ENCODE data around the gene LHFPL2. TPM values are rescaled to one million over a fixed set of nuclear protein-coding genes. Genes with fewer than 3 reads are reported as not detected.

Gene LHFPL2
- total and polyA plus RNA-seq, 2 of the 4 experiments (the other 2 are of a cell fraction), result 6.5 to 11.3 TPM

- WGBS, 2 experiments (ENCODE audit: extremely low coverage in 2 of 2, insufficient read length in 1 of 2), result no CpG with 5 or more reads among the region's 1 CpG
- dilution Hi-C loops (cut with HindIII; ENCODE audit: low sequenced_read_pairs, unreplicated experiment), result no loop called here
- TF ChIP-seq MXI1 (IDR thresholded peaks at IDR 0.05; ENCODE audit: borderline replicate concordance, low read depth, low read length) (no peak), CTCF (conservative IDR thresholded peaks at IDR 0.05; ENCODE audit: low read depth, low read length) (no peak), USF2 (IDR thresholded peaks at IDR 0.05; ENCODE audit: low read depth, low read length) (no peak), NFE2L2 (IDR thresholded peaks at IDR 0.05; ENCODE audit: low read depth, low read length) (no peak), RFX5 (IDR thresholded peaks at IDR 0.05; ENCODE audit: low read depth, low read length) (no peak), FOS (IDR thresholded peaks at IDR 0.05; ENCODE audit: low read depth, low read length) (no peak)
These were observed 165.6 kb downstream of the LHFPL2 start for GRCh38 chr5:78482948-78483347.

More at GRCh38 chr5:78482948-78483347, 165.6 kb downstream of the LHFPL2 start:
- H2BK120ac ChIP-seq (ENCODE audit: low read depth, low read length), result no peak overlapping the region
- no peaks in the 10 kb centered on the region for H4K20me1 ChIP-seq (ENCODE audit: insufficient read depth, low read length)
- ATAC-seq (ENCODE audit: low read depth) (no peak), DNase-seq (no peak)
- H3K9me3 ChIP-seq (ENCODE audit: control insufficient read depth, insufficient read depth, low read length), result no peaks in the 10 kb centered on the region
- no TSS peak for BruUV-seq (replicated peaks)
- H3K36me3 ChIP-seq (ENCODE audit: control insufficient read depth, insufficient read depth, low read length), result peaks cover 12% of the 10 kb centered on the region
- peaks cover 2% of the 10 kb centered on the region for H3K4me1 ChIP-seq (ENCODE audit: control insufficient read depth, insufficient read depth, low read length)
- CTCF ChIA-PET, result interaction anchor here (0.6 kb wide), 1 partner anchor 45 kb away, joined by 4 read pairs; no protein-coding TSS in a partner anchor
- in situ Hi-C loops (cut with MboI; ENCODE audit: low sequenced_read_pairs), result no loop called here
- H2AK9ac ChIP-seq (replicated peaks; ENCODE audit: low read depth, low read length, poor library complexity), result no peak overlapping the region
- H3K14ac ChIP-seq (replicated peaks; ENCODE audit: low read depth, low read length), result no peak overlapping the region
- peaks cover 2% of the 10 kb centered on the region for H3K9me1 ChIP-seq (ENCODE audit: insufficient read depth, low read length)
- H4K91ac ChIP-seq (ENCODE audit: insufficient read depth, low read depth, low read length), result no peak overlapping the region
- no peak overlapping the region for H2BK5ac ChIP-seq (ENCODE audit: low read depth, low read length, poor library complexity, severe bottlenecking)
- no peaks in the 10 kb centered on the region for H3K27me3 ChIP-seq (ENCODE audit: control insufficient read depth, insufficient read depth, low read length)
- no peak overlapping the region for H3K56ac ChIP-seq (ENCODE audit: extremely low read depth, insufficient read depth, low read length)
- no peak overlapping the region for H2BK15ac ChIP-seq (ENCODE audit: low read depth, low read length)
- no peak overlapping the region for H3K4me2 ChIP-seq (ENCODE audit: low read depth, low read length)
- H3K4me3 ChIP-seq (ENCODE audit: insufficient read depth, low read depth, low read length), result no peak overlapping the region
- intact Hi-C loops (cut with micrococcal nuclease), result no loop called here
- H3K9ac ChIP-seq (ENCODE audit: low read depth, low read length), result no peak overlapping the region
- H2AK5ac ChIP-seq (ENCODE audit: low read depth, low read length), result no peak overlapping the region
- no peak overlapping the region for H4K5ac ChIP-seq (ENCODE audit: low read depth, low read length)
- POLR2A ChIA-PET (ENCODE audit: unreplicated experiment), result no interaction called here
- H3K18ac ChIP-seq (ENCODE audit: low read depth, low read length), result no peak overlapping the region
- peaks cover 7 to 13% of the 10 kb centered on the region in 2 experiments; a peak in 1 of 4 replicates for H3K79me1 ChIP-seq (ENCODE audit: low read depth in 1 of 2, low read length in 2 of 2)
- H2AFZ ChIP-seq (replicated peaks; ENCODE audit: low read length, poor library complexity), result no peak overlapping the region
- H4K8ac ChIP-seq (ENCODE audit: low read depth in 2 of 2, low read length in 2 of 2), result no peak overlapping the region
- no peak overlapping the region for H3K4ac ChIP-seq (ENCODE audit: low read depth, low read length)
- no peak overlapping the region for H3K27ac ChIP-seq (ENCODE audit: insufficient read depth, low read length)
- no peak overlapping the region for H2BK20ac ChIP-seq (ENCODE audit: low read depth, low read length)
- H3K23ac ChIP-seq (ENCODE audit: low read depth, low read length), result no peak overlapping the region

Measured in IMR-90 (cell line).